ENCODE data around the gene DUSP11. TPM values are rescaled to one million over a fixed set of nuclear protein-coding genes. Genes with fewer than 3 reads are reported as not detected.

The DUSP11 gene
- total RNA-seq (2021; ENCODE audit: unreplicated experiment), result 22.9 TPM
- 8.8 and 12.6 TPM in 2 replicates for polyA plus RNA-seq (2012)
- percentile 88 among the genes with signal in this experiment for Bru-seq, nascent RNA
- percentile 85 among the genes with signal in this experiment for BruChase-seq, experiment 1, labeled RNA remaining after a 6-hour chase
- percentile 87 among the genes with signal in this experiment for BruChase-seq, experiment 2, labeled RNA remaining after a 2-hour chase
- long read RNA-seq, transcript DUSP11-201 (9 exons, 1,653 nt), result major isoform, 43 of 48 reads
- long read RNA-seq, partial matches to known transcripts, result 0 of 48 reads
- long read RNA-seq, other reads (novel, unspliced or antisense), result 5 of 48 reads

DNA sequence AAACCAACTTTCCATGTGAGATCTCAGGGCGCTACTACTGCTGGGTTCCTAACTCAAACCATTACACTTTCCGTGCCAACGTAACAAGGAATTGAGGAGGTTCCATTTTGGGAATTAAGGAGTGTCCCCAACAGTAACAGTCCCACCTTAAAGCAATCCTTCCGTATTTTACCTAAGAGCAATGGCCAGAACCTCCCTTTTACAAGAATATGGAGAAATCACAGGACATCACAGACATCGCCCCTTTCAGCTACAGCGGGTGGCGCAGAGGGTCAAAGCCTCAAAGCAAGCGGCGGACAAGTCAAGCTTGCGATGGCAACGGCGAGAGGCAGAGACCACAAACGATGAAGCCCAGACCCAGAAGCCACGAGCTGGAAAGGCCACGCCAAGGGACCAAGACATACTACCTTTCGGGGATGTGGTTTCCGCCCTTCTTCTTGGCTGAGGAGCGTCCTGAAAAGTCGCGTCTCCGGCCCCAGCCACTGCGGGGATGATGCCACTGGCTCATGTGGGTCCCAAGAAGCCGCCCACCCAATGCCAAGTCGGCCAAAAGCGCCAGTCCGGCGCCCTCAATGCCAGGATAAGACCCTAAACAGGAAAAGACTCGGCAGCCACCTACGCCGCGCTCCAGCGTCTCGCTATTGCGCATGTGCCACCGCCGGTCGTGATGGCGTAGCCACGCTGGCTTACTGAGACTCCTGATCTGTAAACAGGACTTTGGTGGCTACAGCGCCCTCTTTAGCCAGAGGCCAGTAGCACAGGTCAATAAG lies at the start of gene DUSP11:
Gene DUSP11, minus strand, starts transcription at position 637 of the 770 bp plus-strand sequence. Its CDS starts 129 bp downstream, at position 508.
- no peaks in the 10 kb centered on the region for H4K20me1 ChIP-seq (ENCODE audit: insufficient read depth)
- H3K4me3 ChIP-seq (replicated peaks in 1 of 2; ENCODE audit: low read depth in 1 of 2, low read length in 2 of 2), result peak within 1 kb of the TSS; percentile 85 to 97
- H3K9me2 ChIP-seq (ENCODE audit: insufficient read depth), result no peaks in the 10 kb centered on the region
- intact Hi-C loops (cut with micrococcal nuclease), result no loop called here
- peaks cover 12 to 37% of the 10 kb centered on the region in 2 experiments for H3K4me1 ChIP-seq (ENCODE audit: control insufficient read depth in 1 of 2, insufficient read depth in 2 of 2, low read length in 2 of 2)
- peak within 1 kb of the TSS; percentile 88 for H3K4me2 ChIP-seq (ENCODE audit: low read length)
- H3K9ac ChIP-seq (ENCODE audit: low read length), result peak within 1 kb of the TSS; percentile 93
- no peaks in the 10 kb centered on the region for H3K9me3 ChIP-seq (ENCODE audit: control insufficient read depth in 1 of 2, insufficient read depth in 1 of 2, low read depth in 1 of 2, low read length in 2 of 2)
- H3K36me3 ChIP-seq (ENCODE audit: control insufficient read depth in 1 of 2, insufficient read depth in 2 of 2, low read length in 2 of 2), result peaks cover 13 to 17% of the 10 kb centered on the region in 2 experiments
- BruUV-seq (replicated peaks), result no TSS peak
- peak; percentile 92 for ATAC-seq
- H3K27me3 ChIP-seq (ENCODE audit: insufficient read depth, low read length), result no peaks in the 10 kb centered on the region
- peak within 1 kb of the TSS; percentile 58 for H3K27ac ChIP-seq (ENCODE audit: low read depth, low read length)
- ChIA-PET POLR2A (interaction anchor here (0.9 kb wide), 1 partner anchor 45 kb away, joined by 3 read pairs; no protein-coding TSS in a partner anchor), RAD21 (ENCODE audit: low non-redundant PET in 1 of 2, low total read pairs in 2 of 2, uncharacterized antibody in 2 of 2, unreplicated experiment in 2 of 2) (no interaction called here), CTCF (no interaction called here)
- DNase-seq (ENCODE audit: low read depth, low spot score), result peak; percentile 89
- peak within 1 kb of the TSS; percentile 96 for H2AFZ ChIP-seq (ENCODE audit: low read depth, low read length, poor library complexity, severe bottlenecking)
- peaks cover 42% of the 10 kb centered on the region for H3K79me2 ChIP-seq (ENCODE audit: insufficient read depth, low read length)
- peak; percentile 87; the same call in 1 of the 2 replicates for TF ChIP-seq CBX3 (IDR thresholded peaks at IDR 0.05; ENCODE audit: low read depth)
- no peak for TF ChIP-seq ELF1 (IDR thresholded peaks at IDR 0.05; ENCODE audit: borderline replicate concordance, low read depth)
- TF ChIP-seq SRF (IDR thresholded peaks at IDR 0.05; ENCODE audit: low read depth), result no peak
- no peak for TF ChIP-seq FOSL1 (IDR thresholded peaks at IDR 0.05; ENCODE audit: low read depth)
- TF ChIP-seq, protein P1, sequence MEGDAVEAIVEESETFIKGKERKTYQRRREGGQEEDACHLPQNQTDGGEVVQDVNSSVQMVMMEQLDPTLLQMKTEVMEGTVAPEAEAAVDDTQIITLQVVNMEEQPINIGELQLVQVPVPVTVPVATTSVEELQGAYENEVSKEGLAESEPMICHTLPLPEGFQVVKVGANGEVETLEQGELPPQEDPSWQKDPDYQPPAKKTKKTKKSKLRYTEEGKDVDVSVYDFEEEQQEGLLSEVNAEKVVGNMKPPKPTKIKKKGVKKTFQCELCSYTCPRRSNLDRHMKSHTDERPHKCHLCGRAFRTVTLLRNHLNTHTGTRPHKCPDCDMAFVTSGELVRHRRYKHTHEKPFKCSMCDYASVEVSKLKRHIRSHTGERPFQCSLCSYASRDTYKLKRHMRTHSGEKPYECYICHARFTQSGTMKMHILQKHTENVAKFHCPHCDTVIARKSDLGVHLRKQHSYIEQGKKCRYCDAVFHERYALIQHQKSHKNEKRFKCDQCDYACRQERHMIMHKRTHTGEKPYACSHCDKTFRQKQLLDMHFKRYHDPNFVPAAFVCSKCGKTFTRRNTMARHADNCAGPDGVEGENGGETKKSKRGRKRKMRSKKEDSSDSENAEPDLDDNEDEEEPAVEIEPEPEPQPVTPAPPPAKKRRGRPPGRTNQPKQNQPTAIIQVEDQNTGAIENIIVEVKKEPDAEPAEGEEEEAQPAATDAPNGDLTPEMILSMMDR (IDR thresholded peaks at IDR 0.05 in 2 of 3, conservative IDR thresholded peaks at IDR 0.05 in 1 of 3; ENCODE audit: borderline replicate concordance in 1 of 3, insufficient read depth in 1 of 3, low read depth in 2 of 3, low read length in 2 of 3), result peak; percentile 65 to 88 (median 83)
- no peak for TF ChIP-seq SP1 (IDR thresholded peaks at IDR 0.05; ENCODE audit: low read depth)
- TF ChIP-seq JUND (IDR thresholded peaks at IDR 0.05), result no peak
- TF ChIP-seq CEBPB (IDR thresholded peaks at IDR 0.05; ENCODE audit: low read depth), result no peak
- no peak for TF ChIP-seq ZNF274 (IDR thresholded peaks at IDR 0.05; ENCODE audit: low read depth, low read length)
- TF ChIP-seq RAD21 (IDR thresholded peaks at IDR 0.05; ENCODE audit: low read depth), result peak; percentile 43; the same call in 1 of the 2 replicates
- TF ChIP-seq, protein P2, sequence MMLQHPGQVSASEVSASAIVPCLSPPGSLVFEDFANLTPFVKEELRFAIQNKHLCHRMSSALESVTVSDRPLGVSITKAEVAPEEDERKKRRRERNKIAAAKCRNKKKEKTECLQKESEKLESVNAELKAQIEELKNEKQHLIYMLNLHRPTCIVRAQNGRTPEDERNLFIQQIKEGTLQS (IDR thresholded peaks at IDR 0.05), result no peak
- no peak; the same call in 1 of the 2 replicates for TF ChIP-seq ZFX (IDR thresholded peaks at IDR 0.05)
- TF ChIP-seq TCF7L2 (IDR thresholded peaks at IDR 0.05; ENCODE audit: borderline replicate concordance, extremely low read depth, insufficient read depth, insufficient read length), result no peak
- TF ChIP-seq, protein P3, sequence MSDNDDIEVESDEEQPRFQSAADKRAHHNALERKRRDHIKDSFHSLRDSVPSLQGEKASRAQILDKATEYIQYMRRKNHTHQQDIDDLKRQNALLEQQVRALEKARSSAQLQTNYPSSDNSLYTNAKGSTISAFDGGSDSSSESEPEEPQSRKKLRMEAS (IDR thresholded peaks at IDR 0.05), result peak; percentile 86
- TF ChIP-seq, protein P4, sequence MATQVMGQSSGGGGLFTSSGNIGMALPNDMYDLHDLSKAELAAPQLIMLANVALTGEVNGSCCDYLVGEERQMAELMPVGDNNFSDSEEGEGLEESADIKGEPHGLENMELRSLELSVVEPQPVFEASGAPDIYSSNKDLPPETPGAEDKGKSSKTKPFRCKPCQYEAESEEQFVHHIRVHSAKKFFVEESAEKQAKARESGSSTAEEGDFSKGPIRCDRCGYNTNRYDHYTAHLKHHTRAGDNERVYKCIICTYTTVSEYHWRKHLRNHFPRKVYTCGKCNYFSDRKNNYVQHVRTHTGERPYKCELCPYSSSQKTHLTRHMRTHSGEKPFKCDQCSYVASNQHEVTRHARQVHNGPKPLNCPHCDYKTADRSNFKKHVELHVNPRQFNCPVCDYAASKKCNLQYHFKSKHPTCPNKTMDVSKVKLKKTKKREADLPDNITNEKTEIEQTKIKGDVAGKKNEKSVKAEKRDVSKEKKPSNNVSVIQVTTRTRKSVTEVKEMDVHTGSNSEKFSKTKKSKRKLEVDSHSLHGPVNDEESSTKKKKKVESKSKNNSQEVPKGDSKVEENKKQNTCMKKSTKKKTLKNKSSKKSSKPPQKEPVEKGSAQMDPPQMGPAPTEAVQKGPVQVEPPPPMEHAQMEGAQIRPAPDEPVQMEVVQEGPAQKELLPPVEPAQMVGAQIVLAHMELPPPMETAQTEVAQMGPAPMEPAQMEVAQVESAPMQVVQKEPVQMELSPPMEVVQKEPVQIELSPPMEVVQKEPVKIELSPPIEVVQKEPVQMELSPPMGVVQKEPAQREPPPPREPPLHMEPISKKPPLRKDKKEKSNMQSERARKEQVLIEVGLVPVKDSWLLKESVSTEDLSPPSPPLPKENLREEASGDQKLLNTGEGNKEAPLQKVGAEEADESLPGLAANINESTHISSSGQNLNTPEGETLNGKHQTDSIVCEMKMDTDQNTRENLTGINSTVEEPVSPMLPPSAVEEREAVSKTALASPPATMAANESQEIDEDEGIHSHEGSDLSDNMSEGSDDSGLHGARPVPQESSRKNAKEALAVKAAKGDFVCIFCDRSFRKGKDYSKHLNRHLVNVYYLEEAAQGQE (IDR thresholded peaks at IDR 0.05; ENCODE audit: low read depth), result no peak
- TF ChIP-seq YY1 (IDR thresholded peaks at IDR 0.05; ENCODE audit: extremely low read depth, insufficient replicate concordance, low read depth, low read length), result no peak
- TF ChIP-seq EZH2phosphoT487 (IDR thresholded peaks at IDR 0.05; ENCODE audit: borderline replicate concordance), result no peak
- TF ChIP-seq EGR1 (IDR thresholded peaks at IDR 0.05; ENCODE audit: low read depth), result peak; percentile 58
- peak; percentile 84 for TF ChIP-seq POLR2A (IDR thresholded peaks at IDR 0.05; ENCODE audit: borderline replicate concordance, extremely low read depth, insufficient read depth, insufficient read length)
- TF ChIP-seq EZH2 (IDR thresholded peaks at IDR 0.05), result no peak

Data from HCT116 (cell line).